HL-60 (cell line): Measurements from ENCODE around the gene KIFC1.

Source experiments
- GABPA ChIP-seq: IDR thresholded peaks from 2 replicates; pipeline ENCODE4 v1.6.1; 2012; ENCODE audit warnings: low read depth
- POLR2AphosphoS5 ChIP-seq: IDR thresholded peaks from 2 replicates; pipeline ENCODE4 v1.6.1; 2012; ENCODE audit warnings: low read depth
- SPI1 ChIP-seq: IDR thresholded peaks from 2 replicates; pipeline ENCODE4 v1.6.1; 2012; ENCODE audit warnings: low read depth, mild to moderate bottlenecking, borderline replicate concordance
- TF ChIP-seq, protein P1 (sequence below): IDR thresholded peaks from one replicate; pipeline ENCODE4 v1.5.1; 2011; ENCODE audit warnings: low read length, control low read depth, inconsistent platforms; ENCODE audit not compliant: insufficient read depth
- TF ChIP-seq, protein P2 (sequence below): IDR thresholded peaks from 2 replicates; pipeline ENCODE4 v1.6.1; 2012; ENCODE audit warnings: low read depth; ENCODE audit not compliant: insufficient replicate concordance

DNA sequence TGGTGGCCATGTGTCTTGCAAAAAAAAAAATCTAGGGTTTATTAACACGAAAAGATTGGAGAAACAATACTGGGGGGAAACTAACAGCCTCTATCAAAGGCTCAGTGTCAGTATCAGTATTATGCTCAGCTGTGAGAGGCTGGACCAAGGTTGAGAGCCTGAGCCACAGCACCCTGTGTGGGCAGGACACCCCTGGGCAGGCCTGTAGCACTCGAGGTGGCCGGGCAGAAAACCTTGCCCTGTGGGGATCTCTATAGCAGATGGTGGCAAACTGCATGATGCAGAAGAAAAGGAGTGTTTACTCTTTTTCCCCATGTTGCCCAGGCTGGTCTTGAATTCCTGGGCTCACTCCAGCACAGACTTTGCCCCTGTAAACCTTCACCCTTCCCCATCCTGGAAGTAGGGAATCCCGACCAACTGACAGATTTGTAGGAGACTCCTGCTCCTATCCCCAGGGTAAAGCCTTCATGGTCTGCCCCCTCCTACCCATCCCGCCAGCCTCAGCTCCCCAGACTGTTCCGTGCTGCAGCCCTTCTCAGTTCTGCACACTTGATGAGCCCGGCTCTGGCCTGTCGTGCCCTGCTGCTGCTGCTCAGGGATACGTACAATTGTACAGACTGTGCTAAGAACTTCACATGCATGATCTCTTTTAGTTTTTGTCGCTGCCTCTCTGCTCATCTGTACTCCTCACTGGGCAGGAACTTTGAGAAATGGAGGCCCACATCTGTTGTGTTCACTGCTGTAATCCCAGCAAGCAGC is 8.0 kb upstream of the KIFC1 start:
- TF ChIP-seq, protein P1, sequence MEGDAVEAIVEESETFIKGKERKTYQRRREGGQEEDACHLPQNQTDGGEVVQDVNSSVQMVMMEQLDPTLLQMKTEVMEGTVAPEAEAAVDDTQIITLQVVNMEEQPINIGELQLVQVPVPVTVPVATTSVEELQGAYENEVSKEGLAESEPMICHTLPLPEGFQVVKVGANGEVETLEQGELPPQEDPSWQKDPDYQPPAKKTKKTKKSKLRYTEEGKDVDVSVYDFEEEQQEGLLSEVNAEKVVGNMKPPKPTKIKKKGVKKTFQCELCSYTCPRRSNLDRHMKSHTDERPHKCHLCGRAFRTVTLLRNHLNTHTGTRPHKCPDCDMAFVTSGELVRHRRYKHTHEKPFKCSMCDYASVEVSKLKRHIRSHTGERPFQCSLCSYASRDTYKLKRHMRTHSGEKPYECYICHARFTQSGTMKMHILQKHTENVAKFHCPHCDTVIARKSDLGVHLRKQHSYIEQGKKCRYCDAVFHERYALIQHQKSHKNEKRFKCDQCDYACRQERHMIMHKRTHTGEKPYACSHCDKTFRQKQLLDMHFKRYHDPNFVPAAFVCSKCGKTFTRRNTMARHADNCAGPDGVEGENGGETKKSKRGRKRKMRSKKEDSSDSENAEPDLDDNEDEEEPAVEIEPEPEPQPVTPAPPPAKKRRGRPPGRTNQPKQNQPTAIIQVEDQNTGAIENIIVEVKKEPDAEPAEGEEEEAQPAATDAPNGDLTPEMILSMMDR, result no peak
- no peak for TF ChIP-seq GABPA
- TF ChIP-seq, protein P2, sequence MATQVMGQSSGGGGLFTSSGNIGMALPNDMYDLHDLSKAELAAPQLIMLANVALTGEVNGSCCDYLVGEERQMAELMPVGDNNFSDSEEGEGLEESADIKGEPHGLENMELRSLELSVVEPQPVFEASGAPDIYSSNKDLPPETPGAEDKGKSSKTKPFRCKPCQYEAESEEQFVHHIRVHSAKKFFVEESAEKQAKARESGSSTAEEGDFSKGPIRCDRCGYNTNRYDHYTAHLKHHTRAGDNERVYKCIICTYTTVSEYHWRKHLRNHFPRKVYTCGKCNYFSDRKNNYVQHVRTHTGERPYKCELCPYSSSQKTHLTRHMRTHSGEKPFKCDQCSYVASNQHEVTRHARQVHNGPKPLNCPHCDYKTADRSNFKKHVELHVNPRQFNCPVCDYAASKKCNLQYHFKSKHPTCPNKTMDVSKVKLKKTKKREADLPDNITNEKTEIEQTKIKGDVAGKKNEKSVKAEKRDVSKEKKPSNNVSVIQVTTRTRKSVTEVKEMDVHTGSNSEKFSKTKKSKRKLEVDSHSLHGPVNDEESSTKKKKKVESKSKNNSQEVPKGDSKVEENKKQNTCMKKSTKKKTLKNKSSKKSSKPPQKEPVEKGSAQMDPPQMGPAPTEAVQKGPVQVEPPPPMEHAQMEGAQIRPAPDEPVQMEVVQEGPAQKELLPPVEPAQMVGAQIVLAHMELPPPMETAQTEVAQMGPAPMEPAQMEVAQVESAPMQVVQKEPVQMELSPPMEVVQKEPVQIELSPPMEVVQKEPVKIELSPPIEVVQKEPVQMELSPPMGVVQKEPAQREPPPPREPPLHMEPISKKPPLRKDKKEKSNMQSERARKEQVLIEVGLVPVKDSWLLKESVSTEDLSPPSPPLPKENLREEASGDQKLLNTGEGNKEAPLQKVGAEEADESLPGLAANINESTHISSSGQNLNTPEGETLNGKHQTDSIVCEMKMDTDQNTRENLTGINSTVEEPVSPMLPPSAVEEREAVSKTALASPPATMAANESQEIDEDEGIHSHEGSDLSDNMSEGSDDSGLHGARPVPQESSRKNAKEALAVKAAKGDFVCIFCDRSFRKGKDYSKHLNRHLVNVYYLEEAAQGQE, result no peak
- no peak for TF ChIP-seq POLR2AphosphoS5
- no peak for TF ChIP-seq SPI1
